RWPE2 (cell line): ENCODE measurements around the gene FBXO11.

ENCODE experiments used
- ATAC-seq: fragments of 200-7000 bp; cut with Tn5 transposase; 3 replicates; pipeline ENCODE4 v1.9.1; 2021; ENCODE audit warnings: low read depth
- DNase-seq: peaks from one replicate; pipeline ENCODE4 v3.0.0-alpha.2; 2020; ENCODE audit warnings: low spot score
- H3K27ac ChIP-seq: fragments of 450-650 bp; 2 replicates; pipeline ENCODE4 v1.5.1; 2017; ENCODE audit warnings: mild to moderate bottlenecking; ENCODE audit not compliant: poor library complexity, severe bottlenecking
- H3K27me3 ChIP-seq: fragments of 250-450 bp; sonication (Bioruptor Pico); 2 replicates; pipeline ENCODE4 v1.5.1; 2021; ENCODE audit warnings: mild to moderate bottlenecking, moderate library complexity; ENCODE audit not compliant: insufficient read depth, poor library complexity, severe bottlenecking
- H3K36me3 ChIP-seq: fragments of 250-450 bp; sonication (Bioruptor Pico); 2 replicates; pipeline ENCODE4 v1.5.1; 2020; ENCODE audit warnings: low read depth, mild to moderate bottlenecking, moderate library complexity
- H3K4me1 ChIP-seq: fragments of 250-450 bp; sonication (Bioruptor Pico); 2 replicates; pipeline ENCODE4 v1.5.1; 2021; ENCODE audit warnings: mild to moderate bottlenecking, moderate library complexity; ENCODE audit not compliant: insufficient read depth, poor library complexity, severe bottlenecking
- H3K4me3 ChIP-seq: fragments of 250-450 bp; sonication (Bioruptor Pico); 2 replicates; pipeline ENCODE4 v1.5.1; 2021; ENCODE audit warnings: mild to moderate bottlenecking, moderate library complexity; ENCODE audit not compliant: severe bottlenecking
- H3K9me3 ChIP-seq: fragments of 250-450 bp; sonication (Bioruptor Pico); 2 replicates; pipeline ENCODE4 v1.5.1; 2021; ENCODE audit warnings: mild to moderate bottlenecking, moderate library complexity; ENCODE audit not compliant: severe bottlenecking
- TF ChIP-seq, protein P1 (sequence below): fragments of 450-650 bp; IDR thresholded peaks from one replicate; pipeline ENCODE4 v1.5.1; 2017; ENCODE audit warnings: mild to moderate bottlenecking, moderate library complexity; ENCODE audit not compliant: poor library complexity, severe bottlenecking

Gene FBXO11

DNA sequence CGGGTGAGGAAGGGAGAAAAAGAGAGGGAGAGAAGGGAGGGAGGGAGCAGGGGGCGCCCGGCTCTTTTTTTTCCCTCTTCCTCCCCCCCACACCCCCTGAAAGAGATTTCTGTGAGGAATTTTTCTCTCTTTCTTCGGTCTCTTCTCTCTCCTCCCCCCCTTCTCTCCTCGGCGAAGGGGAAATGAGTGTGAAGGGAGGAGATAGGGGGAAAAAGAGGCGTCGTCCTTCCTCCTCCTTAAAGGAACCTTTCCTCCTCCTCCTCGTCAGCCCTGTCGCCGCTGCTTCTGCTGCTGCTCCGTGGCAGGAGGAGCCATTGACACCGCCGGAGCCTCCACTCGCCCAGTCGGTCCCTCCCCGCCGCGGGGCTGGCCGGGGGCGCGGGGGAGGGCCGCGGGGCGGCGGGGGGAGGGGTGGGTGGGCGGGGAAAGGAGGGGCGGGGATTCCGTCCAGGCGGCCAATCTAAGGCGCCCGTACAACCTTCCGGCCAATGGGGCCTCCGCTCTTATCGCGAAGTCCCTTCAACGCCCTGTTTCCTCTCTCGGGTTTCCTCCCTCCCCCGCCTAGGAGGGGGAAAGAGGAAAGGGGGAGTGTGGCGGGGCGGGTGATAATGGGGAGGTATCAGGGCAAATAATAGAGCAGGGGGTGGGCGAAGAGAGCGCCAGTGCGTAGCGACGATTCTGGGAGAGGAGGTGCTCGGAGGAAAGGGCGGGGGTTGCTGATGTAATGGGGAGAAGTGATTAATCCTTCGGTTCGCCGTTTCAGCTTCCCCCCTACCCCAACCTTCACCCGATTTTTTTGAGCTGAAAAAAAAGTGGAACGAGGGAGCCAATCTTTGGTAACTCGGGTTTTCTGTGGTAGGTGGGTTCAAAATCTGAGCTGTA is at the start of gene FBXO11:
TSS of gene FBXO11 (minus strand) at position 342 of the 882 bp plus-strand sequence. CDS start 778 bp downstream, outside the sequence.
- Histone ChIP-seq H3K9me3 (no peaks in the 10 kb centered on the region), H3K4me3 (peak within 1 kb of the TSS; percentile 98), H3K36me3 (peaks cover 8% of the 10 kb centered on the region), H3K4me1 (no peaks in the 10 kb centered on the region), H3K27me3 (no peaks in the 10 kb centered on the region), H3K27ac (peak within 1 kb of the TSS; percentile 97)
- peak; percentile 86 for ATAC-seq
- DNase-seq: peak; percentile 97
- TF ChIP-seq, protein P1, sequence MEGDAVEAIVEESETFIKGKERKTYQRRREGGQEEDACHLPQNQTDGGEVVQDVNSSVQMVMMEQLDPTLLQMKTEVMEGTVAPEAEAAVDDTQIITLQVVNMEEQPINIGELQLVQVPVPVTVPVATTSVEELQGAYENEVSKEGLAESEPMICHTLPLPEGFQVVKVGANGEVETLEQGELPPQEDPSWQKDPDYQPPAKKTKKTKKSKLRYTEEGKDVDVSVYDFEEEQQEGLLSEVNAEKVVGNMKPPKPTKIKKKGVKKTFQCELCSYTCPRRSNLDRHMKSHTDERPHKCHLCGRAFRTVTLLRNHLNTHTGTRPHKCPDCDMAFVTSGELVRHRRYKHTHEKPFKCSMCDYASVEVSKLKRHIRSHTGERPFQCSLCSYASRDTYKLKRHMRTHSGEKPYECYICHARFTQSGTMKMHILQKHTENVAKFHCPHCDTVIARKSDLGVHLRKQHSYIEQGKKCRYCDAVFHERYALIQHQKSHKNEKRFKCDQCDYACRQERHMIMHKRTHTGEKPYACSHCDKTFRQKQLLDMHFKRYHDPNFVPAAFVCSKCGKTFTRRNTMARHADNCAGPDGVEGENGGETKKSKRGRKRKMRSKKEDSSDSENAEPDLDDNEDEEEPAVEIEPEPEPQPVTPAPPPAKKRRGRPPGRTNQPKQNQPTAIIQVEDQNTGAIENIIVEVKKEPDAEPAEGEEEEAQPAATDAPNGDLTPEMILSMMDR: no peak

DNA sequence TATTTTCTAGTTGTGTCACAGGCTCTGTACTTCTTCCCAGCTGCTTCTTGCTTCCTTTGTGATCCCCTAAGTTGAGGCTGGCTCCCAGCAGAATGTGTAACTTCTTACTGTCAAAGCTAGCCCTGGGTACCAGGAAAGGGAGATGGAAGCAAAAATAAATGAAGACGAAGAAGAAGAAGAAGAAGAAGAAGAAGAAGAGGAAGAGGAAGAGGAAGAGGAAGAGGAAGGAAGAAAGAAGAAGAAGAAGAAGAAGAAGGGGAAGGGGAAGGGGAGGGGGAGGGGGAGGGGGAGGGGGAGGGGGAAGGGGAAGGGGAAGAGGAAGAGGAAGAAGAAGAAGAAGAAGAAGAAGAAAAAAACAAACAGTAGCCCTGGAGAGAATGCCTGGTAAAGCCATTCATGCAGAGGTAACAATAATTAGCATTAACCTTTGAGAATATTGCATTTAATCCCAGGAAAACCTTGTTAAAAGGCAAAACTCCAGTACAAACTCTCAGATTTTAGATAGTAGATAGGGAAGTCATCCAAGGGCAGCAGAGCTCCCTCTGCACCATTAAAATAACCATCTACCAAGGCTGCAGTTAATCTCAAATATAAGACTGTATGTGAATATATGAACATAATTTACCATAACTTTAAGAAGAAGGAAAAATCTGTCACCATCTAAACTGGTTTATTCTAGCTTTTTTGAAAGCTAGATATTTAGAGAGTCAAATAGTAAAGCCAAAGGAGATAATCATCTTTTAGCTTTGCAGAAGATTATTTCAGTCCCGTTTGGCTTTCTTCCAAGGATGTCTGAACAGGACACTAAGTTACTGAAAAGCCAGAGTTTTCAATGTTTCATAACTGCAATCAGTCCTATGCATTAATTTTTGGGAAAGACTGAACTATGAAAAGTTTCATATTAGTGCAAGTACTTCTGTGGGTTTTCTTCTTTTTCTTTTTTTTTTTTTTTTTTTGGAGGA is 44.3 kb upstream of the FBXO11 start:
- H3K4me1 ChIP-seq: no peaks in the 10 kb centered on the region
- no peak for ATAC-seq
- no peak for DNase-seq
- H3K36me3 ChIP-seq: no peaks in the 10 kb centered on the region
- no peaks in the 10 kb centered on the region for H3K27me3 ChIP-seq
- no peaks in the 10 kb centered on the region for H3K9me3 ChIP-seq
- no peak overlapping the region for H3K27ac ChIP-seq
- TF ChIP-seq, protein P1: no peak
- no peak overlapping the region for H3K4me3 ChIP-seq

DNA sequence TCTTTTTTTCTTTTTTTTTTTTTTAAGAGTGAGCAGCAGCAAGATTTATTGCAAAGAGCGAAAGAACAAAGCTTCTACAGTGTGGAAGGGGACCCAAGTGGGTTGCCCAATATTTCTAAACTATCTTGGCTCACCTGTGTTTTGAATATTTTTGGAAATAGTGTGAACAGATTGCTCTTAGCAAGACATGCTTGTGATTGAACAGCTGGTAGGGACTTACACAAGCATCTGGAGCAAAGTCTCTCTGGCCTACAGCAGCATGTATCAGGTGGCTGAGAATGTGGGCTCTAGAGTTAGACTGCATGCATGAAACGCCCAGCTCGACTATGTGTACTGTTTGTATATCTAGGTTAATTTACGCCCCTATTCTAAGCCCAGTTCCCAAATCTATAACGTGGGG is 40.3 kb upstream of the FBXO11 start:
- DNase-seq (no peak), ATAC-seq (no peak)
- H3K27ac ChIP-seq: no peak overlapping the region
- H3K4me1 ChIP-seq: no peaks in the 10 kb centered on the region
- no peaks in the 10 kb centered on the region for H3K36me3 ChIP-seq
- no peaks in the 10 kb centered on the region for H3K9me3 ChIP-seq
- TF ChIP-seq, protein P1: no peak
- no peak overlapping the region for H3K4me3 ChIP-seq
- no peaks in the 10 kb centered on the region for H3K27me3 ChIP-seq

DNA sequence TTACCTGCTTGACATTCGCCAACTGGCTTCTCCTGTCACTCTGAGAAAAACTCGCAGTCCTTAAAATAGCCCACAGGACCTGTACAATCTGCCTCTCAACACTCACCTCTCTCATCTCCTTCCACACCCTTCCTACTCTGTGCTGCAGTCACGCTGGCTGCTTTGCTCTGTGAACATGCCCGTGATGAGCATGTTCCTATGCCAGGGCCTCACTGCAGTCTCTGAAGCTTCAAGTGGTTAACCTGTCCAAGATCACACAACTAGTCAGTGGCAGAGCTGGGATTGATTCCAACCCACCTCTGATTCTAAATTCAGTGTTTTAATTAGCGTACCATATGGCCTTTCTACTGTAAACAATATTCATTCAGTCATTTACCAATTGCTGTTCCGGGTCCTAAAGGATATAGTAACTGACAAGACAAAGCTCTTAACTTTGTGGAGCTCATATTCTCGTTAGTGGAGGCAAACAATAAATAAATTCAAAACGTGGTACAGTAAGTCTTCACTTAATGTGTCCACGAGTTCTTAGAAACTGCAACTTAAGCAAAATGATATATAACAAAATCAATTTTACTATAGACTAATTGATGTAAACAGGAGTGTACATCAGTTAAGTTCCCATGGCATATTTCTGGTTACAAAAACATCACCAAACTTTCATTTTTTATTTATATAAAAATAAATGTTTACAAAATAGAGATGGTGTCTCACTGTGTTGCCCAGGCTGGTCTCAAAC is 38.9 kb upstream of the FBXO11 start:
- ATAC-seq (no peak), DNase-seq (no peak)
- Histone ChIP-seq H3K4me3 (no peak overlapping the region), H3K4me1 (no peaks in the 10 kb centered on the region), H3K9me3 (no peaks in the 10 kb centered on the region), H3K27me3 (no peaks in the 10 kb centered on the region), H3K27ac (no peak overlapping the region), H3K36me3 (no peaks in the 10 kb centered on the region)
- TF ChIP-seq, protein P1: no peak
